Neural cell (in vitro differentiated cells): ENCODE results near the gene MGAT4A. TPM values are rescaled to one million over a fixed set of nuclear protein-coding genes. Genes with fewer than 3 reads are reported as not detected.
A peak's percentile ranks its signal among the peaks of the same experiment; 100 is the strongest.

Experiments used
- H2AFZ ChIP-seq: fragments of 200-600, 300-800 bp; sonication (generic), shearing (Covaris generic); 2 replicates; pipeline ENCODE4 v1.6.0; 2014; ENCODE audit warnings: low read depth, mild to moderate bottlenecking, antibody characterized with exemption, low read length, moderate library complexity
- H3F3A ChIP-seq: fragments of 200-600 bp; shearing (Covaris generic); 2 replicates; pipeline ENCODE4 v1.6.1; 2016; ENCODE audit warnings: mild to moderate bottlenecking, moderate library complexity, mixed read lengths, antibody characterized with exemption, low read length; ENCODE audit not compliant: insufficient read depth, poor library complexity, severe bottlenecking
- H3K27ac ChIP-seq: fragments of 200-600, 300-800 bp; sonication (generic), shearing (Covaris generic); 2 replicates; pipeline ENCODE4 v1.5.1; 2014; ENCODE audit warnings: mild to moderate bottlenecking, low read length, moderate library complexity
- H3K27me3 ChIP-seq: fragments of 300-800, 200-600 bp; sonication (generic), shearing (Covaris generic); 2 replicates; pipeline ENCODE4 v1.6.0; 2014; ENCODE audit warnings: mild to moderate bottlenecking, low read depth, low read length, moderate library complexity; ENCODE audit not compliant: insufficient read depth
- H3K36me3 ChIP-seq: fragments of 300-800, 200-600 bp; sonication (generic), shearing (Covaris generic); 2 replicates; pipeline ENCODE4 v1.5.1; 2014; ENCODE audit warnings: mild to moderate bottlenecking, antibody characterized with exemption, low read length, moderate library complexity; ENCODE audit not compliant: insufficient read depth
- H3K4me2 ChIP-seq: fragments of 300-800, 200-600 bp; sonication (generic), shearing (Covaris generic); 2 replicates; pipeline ENCODE4 v1.6.0; 2014; ENCODE audit warnings: mild to moderate bottlenecking, low read length
- H3K4me3 ChIP-seq: fragments of 300-800, 200-600 bp; sonication (generic), shearing (Covaris generic); 2 replicates; pipeline ENCODE4 v1.5.1; 2014; ENCODE audit warnings: mild to moderate bottlenecking, low read length, moderate library complexity
- H3K79me2 ChIP-seq: fragments of 200-600 bp; shearing (Covaris generic); replicated peaks from 2 replicates; pipeline ENCODE4 v1.6.0; 2014; ENCODE audit warnings: mild to moderate bottlenecking, low read length, moderate library complexity; ENCODE audit not compliant: insufficient read depth
- H3K9ac ChIP-seq: fragments of 300-800, 200-600 bp; sonication (generic), shearing (Covaris generic); 2 replicates; pipeline ENCODE4 v1.6.1; 2016; ENCODE audit warnings: mild to moderate bottlenecking, low read length, mixed read lengths
- H3K9me2 ChIP-seq: fragments of 200-600 bp; shearing (Covaris generic); 2 replicates; pipeline ENCODE4 v1.6.1; 2016; ENCODE audit warnings: mild to moderate bottlenecking, low read length, mixed read lengths; ENCODE audit not compliant: insufficient read depth
- H3K9me3 ChIP-seq: fragments of 200-600, 300-800 bp; sonication (generic), shearing (Covaris generic); 2 replicates; pipeline ENCODE4 v1.6.1; 2016; ENCODE audit warnings: mild to moderate bottlenecking, mixed run types, low read length, moderate library complexity, mixed read lengths
- H4K20me1 ChIP-seq: fragments of 200-600 bp; shearing (Covaris generic); 2 replicates; pipeline ENCODE4 v1.6.1; 2016; ENCODE audit warnings: mild to moderate bottlenecking, mixed run types; ENCODE audit not compliant: insufficient read depth
- CTCF ChIP-seq: fragments of 450-650 bp; IDR thresholded peaks from 2 replicates; pipeline ENCODE4 v1.5.1; 2014; ENCODE audit warnings: antibody characterized with exemption, mild to moderate bottlenecking, moderate library complexity; ENCODE audit not compliant: poor library complexity, severe bottlenecking
- RAD21 ChIP-seq: fragments of 450-650 bp; conservative IDR thresholded peaks from 2 replicates; pipeline ENCODE4 v1.6.1; 2014; ENCODE audit warnings: antibody characterized with exemption, mild to moderate bottlenecking, moderate library complexity
- TAF1 ChIP-seq: IDR thresholded peaks from 2 replicates; pipeline ENCODE4 v1.6.1; 2012; ENCODE audit warnings: low read depth
- polyA plus RNA-seq: library from polyadenylated mRNA; depleted of rRNA; stranded (reverse); fragments of >200 nt; gene quantifications from 2 replicates; pipeline ENCODE4 v1.2.3, GENCODE V29; 2014

The MGAT4A gene
- polyA plus RNA-seq, 1 donor from 2014 or later, result 54.8 TPM

- H3K27me3 ChIP-seq, result no peaks in the 10 kb centered on the region
- no peaks in the 10 kb centered on the region for H3K9me3 ChIP-seq
- H3K36me3 ChIP-seq, result peaks cover 4% of the 10 kb centered on the region
- no peaks in the 10 kb centered on the region for H3F3A ChIP-seq
- no peak overlapping the region for H3K4me2 ChIP-seq
- no peak overlapping the region for H3K4me3 ChIP-seq
- no peak overlapping the region for H3K27ac ChIP-seq
- no peak overlapping the region for H3K9ac ChIP-seq
- no peak overlapping the region for H2AFZ ChIP-seq
- no peaks in the 10 kb centered on the region for H3K79me2 ChIP-seq
- TF ChIP-seq TAF1, result no peak
- peak; percentile 60 for TF ChIP-seq CTCF
- TF ChIP-seq RAD21, result peak; percentile 35
- H3K9me2 ChIP-seq, result no peaks in the 10 kb centered on the region
- no peaks in the 10 kb centered on the region for H4K20me1 ChIP-seq
Observed at GRCh38 chr2:98569197-98569793, 161.6 kb downstream of the MGAT4A start.

Other genes with a start within 250 kb of the MGAT4A start
- 160 and 165 TPM in 2 replicates for gene COA5, start 122.6 kb downstream of the MGAT4A start, polyA plus RNA-seq
- 111 and 123 TPM in 2 replicates for gene UNC50, start 122.5 kb downstream of the MGAT4A start, polyA plus RNA-seq
- gene CRACDL, start 205.1 kb upstream of the MGAT4A start, polyA plus RNA-seq, result 0.85 and 1.6 TPM in 2 replicates